Stimulated activated CD8-positive, alpha-beta memory T cell treated with anti-CD3 and anti-CD28 coated beads, Interleukin-7, amount 100 ng/mL, for 24 hours (primary cell): Measurements from ENCODE around the gene NELFA.
"Not testable (repeated sequence)": the region's sequence is repeated elsewhere in the genome, so short reads cannot be mapped to it uniquely, and the experiment has no call there.

ENCODE experiments used
- DNase-seq: peaks from one replicate; pipeline ENCODE4 v3.0.0-alpha.2; 2020; ENCODE audit warnings: low read depth

The NELFA gene

DNA sequence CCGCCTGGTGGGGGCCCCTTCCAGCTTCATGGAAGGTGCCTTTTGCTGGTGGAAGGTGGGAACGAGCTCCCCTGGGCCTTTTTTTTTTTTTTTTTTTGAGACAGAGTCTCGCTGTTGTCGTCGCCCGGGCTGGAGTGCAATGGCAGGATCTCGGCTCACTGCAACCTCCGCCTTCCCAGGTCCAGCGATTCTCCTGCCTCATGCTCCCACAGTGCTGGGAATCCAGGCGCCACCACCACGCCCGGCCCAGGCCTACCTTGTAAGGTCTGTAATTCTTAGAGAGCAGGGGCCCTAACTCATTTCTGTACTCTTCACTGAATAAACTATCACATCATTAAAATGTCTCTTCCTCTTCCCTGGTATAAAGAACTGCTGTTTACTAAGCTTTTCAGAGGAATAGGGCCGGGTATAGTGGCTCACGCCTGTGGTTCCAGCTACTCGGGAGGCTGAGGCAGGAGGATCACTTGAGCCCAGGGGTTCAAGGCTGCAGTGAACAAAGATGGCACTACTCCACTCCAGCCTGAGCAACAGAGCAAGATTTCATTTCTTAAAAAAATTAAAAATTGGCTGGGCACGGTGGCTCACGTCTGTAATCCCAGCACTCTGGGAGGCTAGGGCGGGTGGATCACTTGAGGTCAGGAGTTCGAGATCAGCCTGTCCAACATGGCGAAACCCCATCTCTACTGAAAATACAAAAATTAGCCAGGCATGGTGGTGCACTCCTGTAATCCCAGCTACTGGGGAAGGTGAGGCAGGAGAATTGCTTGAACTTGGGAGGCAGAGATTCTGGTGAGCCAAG, 14.9 kb downstream of the NELFA start:
- not testable (repeated sequence) for DNase-seq

DNA sequence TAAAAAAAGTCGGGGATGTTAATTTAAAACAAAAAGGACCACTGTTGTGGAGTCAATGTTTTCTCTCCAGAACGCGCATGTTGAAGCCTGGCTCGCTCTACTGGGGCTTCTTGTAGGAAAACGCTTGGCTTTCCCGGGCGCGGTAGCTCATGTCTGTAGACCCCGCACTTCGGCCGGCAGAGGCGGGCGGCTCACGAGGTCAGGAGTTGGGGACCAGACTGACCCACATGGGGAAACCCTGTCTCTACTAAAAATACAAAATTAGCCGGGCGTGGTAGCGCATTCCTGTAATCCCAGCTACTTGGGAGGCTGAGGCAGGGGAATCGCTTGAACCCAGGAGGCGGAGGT, 15.6 kb downstream of the NELFA start:
- no peak for DNase-seq

DNA sequence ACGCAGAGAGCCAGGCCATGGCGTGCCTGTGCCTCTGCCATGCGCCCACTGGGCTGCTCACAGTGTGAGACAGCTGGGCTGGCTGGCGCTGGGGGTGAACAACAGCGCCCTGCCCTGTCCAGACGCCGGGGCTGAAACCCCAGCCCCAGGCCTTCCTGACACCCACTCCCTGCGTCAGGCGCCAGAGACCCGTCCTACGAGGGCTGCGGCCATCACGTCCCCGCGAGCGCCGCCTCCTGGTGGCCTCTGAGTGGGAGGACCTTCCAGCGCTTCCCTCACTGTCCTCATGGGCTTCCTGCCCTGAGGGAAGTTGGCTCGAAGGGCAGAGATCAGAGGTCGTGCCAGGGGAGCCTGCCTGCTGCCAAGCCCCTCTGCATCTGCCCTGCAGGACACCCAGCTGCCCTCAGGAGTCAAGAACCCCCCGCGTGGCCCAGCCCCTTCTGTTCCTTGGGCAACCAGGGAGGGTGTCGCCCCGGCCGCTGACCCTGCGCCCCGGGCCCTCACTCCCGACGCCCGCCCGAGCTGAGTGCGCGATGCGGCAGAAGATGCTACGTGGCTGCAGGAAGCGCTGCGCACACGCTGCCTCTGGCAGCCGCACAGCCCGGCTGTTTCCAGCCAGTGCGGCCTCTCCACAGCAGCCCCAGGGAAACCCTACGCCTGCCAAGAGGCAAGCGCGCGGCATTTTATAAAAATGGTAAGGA, 16.2 kb downstream of the NELFA start:
- no peak for DNase-seq

DNA sequence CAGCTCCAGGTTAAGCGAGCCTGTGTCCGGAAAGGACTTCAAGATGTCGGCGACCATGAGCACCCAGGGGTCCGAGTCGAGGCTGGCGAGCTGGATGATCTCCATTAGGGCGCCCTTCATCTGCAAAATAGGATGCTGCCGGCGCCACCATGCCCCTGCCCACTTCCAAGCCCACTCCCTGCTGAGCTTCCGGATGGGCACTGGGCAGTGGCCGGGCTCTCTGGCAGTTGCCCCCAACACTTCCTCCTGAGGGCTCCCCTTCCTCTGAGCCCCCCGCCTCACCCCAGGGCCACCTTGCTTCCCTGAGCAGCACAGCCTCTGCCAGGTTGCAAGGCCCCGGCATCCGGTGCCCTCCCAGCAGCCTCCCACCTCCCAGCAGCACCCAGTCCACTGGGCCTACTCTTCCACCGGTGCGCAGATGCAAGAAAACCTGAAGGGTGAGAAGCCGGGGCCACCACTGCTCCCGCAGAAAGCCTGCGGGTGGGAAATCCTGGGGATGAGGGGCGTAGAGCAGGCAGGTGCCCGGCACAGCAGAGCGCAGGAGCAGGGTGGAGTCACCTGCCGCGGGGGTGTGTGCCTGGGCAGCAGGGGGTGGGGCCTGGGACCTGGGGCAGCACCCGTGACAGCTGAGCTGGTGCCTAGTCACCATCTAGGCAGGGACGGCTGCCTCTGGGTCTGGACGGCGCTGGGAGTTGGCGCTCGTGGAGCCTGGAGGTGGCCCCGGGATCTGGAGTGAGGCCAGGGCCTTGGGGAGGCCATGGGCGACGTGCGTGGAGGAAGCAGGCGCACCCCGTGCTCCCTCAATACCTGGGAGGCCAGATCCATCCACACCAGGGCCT, 17.0 kb downstream of the NELFA start:
- no peak for DNase-seq

DNA sequence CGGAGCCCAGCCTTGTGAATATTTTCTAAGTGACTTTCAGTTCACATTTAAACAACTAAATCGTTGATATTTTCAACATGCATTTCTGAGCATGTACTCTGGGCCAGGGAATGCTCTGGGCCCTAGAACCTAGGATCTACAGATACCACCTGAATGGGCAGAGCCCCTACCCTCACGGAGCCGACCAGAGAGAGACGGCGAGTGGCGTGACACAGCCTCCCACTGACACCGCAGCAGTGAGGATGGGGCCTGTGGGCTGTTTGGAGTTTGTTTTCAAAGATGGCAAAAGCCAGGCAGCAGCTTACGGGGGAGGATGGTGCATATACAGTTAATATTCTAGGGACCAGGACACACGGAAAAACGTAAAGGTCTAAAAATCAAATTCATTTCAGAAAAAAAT, 17.7 kb downstream of the NELFA start:
- DNase-seq, result no peak

DNA sequence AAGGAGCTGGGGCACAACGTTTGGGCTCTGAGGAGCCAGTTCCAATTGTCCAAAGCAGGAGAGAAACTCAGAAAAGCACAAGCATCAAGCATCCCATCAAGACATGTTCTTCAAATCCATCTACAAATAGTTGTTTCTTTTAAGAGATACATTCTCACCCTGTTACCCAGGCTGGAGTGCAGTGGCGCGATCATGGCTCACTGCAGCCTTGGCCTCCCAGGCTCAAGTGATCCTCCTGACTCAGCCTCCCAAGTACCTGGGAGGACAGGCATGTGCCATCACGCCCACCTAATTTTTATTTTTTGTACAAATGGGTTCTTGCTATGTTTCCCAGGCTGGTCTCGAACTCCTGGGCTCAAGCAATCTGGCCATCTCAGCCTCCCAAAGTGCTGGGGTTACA, 18.1 kb downstream of the NELFA start:
- DNase-seq, result no peak

DNA sequence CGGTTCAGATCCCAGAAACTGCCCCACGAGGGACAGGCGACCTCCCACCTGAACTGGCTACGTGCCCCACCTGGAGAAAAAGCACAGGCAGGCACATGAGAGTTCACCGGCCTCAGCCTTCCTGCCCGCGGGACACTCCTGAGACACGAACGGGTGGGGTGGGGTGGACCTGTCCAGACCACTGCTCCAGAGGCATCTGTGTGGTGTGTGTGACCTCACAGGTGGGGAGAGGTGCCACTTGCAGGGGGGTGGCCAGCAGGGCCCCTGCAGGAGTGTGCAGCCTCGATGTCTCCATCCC, 18.5 kb downstream of the NELFA start:
- DNase-seq, result no peak

DNA sequence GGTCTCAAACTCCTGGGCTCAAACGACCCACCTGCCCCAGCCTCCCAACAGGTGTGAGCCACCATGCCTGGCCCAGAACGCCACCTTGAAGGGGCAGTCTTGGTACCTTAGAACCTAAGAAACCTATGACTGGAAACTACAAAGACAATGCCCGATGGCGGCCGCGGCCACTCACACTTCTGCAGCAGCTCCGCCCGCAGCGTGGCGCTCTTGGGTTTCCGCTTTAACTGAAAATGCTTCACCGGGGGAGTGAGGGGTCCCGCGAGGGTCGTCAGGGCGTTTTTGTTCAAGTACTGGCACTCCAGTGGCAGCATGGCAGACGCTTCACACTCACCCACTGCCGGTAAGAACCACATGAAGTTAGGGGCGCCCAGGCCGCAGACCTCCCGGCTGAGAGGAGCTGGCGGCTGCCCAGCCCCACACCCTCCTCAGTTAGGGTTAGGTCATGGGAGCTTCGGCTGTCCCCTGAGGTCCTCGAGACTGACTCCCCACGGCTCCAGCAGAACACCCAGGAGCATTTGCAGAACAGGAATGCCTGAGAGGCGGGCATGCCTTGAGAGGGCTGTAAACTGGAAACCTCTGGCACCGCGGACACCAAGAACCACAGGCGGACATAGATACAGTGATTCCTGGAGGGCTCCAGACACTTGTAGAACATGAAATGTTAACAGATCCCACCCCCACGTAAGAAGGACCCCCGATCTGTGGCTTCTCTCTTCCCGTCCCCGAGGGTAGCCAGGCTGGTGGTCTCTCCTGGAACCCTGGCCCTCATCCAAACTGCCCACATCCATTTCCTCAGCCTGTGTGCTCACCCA, 19.0 kb downstream of the NELFA start:
- no peak for DNase-seq

DNA sequence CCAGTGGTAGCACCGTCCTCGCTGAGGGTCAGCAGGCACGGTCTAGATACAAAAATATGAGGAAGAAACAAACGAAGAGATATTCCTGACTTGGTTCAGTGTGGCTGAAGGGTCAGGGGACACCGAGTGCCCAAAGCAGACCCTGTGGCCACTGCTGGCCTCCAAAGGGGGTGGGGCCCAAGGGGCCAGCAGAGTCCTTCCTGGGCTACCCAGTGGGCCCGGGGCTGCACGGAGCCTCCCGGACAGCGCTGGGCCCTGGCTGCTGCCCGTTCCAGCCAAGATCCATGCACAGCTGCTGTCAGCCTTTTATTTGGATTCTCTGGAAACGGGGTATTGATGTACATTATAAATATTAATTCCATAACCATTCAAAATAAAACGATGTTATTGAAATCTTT, 20.4 kb downstream of the NELFA start:
- no peak for DNase-seq

DNA sequence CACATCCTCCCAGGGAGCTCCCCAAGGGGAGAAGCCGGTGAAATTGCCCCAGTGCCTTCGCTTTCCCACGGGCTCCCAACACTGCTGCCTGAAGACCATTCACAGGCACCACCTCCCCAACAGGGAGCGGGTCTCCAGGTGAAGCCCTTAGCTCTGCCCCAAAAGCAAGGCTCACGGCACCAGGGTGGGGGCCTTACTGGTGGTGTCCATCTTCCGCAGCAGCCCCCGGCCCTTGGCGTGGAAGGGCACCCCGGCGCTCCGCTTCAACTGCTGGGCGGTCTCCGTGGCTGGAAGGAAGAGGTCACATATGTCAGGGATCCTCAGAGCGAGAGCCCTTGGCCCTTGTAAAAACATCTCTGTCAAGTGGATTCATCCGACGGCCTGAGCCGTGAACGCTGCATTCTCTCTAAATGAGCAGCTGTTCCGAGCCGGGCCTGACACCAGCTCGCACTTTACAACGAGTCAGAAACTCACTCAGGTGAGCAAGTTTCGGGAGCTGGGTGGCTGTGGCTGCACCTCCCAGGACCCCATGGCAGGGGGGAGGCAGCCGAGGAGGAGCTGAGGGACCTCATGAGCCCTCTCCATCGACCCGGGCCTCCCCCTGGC, 20.9 kb downstream of the NELFA start:
- DNase-seq, result no peak

DNA sequence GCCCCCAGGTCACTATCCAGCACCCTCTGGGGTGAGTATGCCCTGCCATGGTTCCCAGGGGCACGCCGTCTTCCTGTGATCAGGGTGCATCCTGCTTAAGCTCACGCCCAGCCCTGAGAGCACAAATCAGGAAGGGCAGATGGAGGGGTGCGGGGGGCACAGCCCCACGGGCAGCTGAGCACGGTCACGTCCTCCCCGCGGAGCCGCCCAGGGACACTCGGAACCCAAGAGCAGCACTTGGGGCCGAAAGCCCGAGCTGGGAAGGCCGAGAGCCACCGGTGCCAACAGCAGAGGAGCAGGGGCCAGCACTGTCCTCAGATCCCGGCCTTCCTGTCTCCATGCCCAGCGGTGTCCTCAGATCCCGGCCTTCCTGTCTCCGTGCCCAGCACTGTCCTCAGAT, 21.5 kb downstream of the NELFA start:
- DNase-seq, result no peak

DNA sequence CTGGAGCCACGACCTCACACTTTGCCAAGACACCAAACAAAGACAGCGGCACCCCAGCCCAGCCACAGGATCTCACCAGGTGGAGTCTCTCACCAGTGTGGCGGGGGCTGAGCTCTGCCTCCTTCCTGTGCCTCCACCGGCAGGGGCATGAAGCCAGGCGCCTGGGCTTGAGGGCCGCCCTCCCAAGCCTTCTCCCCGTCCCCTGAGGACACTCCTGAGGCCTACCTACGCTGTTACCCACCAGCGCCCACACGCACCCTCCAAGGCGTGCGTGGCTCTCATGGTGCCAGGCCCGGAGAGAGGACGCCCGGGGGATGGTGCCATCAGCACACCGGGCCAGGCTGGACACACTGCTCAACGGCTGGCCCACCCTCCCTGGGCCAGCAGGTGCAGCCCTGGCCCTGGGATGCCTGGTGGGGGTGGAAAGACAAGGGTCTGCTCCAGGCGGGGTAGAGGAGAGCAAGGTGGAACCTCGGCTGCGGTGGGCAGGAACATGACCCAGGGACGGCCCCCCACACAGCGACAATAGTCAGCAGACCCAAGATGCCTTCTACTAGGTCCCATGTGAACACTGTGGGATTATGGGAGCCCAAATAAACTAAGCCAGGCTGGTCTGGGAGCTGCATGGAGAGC, 22.1 kb downstream of the NELFA start:
- DNase-seq, result no peak

DNA sequence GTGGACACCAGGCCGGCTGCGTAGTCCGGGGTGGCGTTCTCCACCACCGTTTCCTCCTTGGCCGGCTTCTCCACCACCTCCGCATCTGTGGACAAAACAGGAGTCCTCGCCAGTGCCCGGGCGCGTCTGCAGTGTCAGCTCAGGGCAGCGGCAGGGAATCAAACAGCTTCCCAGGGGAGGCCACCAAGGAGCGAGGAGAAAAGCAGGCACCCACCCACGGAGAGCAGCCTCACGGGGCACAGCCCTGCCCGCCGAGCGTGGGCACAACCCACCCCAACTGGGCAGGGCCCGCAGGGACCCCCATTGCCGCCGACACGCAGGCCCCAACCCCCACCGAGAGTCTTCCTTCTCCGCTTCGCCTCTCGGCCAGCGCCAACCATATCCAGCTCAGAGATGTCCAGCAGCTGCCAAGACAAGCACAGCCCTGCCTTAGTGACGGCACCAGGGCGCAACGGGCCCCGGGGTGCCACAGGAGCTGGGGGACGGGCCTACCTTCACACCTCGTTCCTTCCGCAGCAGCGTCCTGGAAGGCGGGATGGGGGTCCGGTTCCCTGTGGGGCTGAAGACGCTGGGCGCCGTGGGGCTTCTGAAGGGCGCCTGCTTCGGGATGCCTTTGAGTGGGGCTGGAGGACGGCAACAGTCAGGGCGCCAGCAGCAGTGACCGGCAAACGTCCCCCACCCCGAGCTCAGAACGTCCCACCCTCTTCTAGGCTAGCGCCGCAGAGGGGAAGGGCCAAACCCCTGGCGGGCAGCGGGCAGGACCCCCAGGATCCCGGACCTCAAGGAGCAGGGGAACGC, 22.8 kb downstream of the NELFA start:
- DNase-seq, result no peak

DNA sequence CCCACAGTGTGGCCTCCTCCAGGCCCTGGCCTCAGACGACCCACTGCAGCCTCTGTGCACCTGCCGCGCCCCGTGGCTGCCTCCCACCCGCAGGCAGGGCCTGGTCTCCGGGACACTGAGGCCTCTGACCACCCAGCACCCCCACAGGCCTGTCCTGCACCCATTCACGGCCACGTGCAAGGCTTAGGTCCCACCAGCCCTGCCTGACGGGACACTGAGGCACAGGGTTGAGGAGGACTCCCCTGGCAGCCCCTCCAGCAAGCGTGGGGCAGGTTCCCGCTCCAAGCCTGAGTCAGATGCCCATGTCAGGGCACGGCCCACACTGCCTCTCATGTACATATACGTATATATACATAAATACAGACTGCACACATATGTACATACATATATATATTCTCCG, 23.5 kb downstream of the NELFA start:
- no peak for DNase-seq

DNA sequence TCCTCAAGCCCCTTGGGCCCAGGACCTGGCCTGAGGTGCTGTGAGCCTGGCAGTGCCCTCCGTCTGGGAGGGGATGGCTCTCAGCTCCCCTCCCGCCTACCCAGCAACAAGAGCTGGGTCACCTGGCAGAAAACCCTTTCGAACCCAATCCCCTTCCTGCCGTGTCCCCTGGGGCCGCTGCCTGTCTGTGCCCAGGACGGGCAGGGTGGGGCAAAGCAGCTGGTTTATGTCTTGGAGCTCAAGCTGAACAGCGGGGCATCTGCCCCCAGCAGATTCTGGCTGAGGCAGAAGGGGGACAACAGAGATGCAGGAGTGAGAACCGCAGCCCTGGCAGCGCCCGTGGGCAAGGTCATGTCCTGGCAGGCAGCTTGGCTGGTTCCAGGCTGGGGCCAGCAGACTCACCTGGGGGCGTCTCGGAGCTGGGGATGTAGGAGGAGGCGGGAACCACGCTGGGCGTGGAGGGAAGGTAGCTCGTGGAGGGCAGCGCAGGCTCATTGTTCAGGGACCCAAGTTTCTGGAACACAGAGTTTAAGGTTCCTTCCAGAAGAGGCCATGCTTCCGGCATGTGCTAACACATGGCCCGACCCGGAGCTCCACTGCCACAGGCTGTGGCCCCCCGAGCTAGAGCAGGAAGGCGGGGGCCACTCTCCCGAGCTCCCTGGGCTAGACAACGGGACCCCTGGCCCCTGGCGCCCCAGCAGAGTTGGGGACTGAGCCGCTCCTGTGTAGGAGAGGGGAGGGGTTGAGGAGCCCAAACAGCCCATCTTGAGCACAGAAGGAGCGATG, 24.2 kb downstream of the NELFA start:
- no peak for DNase-seq

DNA sequence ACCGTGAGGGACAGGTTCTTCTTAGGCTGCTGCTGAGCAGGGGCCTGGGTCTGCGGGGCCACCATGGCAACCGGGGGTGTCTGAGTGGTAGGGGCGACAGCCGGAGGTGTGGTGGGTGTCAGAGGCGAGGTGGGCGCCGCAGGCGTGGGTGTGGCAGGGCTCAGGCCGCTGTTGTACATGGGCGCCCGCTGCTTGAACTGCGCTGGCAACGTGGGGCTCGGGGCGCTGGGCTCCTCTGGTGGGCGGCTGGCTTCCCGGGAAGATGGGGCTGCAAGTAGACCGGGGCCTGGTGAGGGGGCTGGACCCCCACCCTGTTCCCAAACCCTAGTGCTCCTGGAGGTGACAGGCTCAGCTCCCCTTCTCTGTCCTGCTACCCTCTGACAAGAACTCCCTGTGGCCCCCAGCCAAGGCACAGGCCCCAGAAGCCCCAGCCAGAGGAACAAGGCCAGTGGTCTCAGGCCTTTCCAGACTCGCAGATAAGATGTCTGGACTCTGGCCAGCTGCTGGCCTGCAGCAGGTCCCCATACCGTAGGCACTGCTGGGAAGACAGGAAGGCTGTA, 24.8 kb downstream of the NELFA start:
- no peak for DNase-seq

DNA sequence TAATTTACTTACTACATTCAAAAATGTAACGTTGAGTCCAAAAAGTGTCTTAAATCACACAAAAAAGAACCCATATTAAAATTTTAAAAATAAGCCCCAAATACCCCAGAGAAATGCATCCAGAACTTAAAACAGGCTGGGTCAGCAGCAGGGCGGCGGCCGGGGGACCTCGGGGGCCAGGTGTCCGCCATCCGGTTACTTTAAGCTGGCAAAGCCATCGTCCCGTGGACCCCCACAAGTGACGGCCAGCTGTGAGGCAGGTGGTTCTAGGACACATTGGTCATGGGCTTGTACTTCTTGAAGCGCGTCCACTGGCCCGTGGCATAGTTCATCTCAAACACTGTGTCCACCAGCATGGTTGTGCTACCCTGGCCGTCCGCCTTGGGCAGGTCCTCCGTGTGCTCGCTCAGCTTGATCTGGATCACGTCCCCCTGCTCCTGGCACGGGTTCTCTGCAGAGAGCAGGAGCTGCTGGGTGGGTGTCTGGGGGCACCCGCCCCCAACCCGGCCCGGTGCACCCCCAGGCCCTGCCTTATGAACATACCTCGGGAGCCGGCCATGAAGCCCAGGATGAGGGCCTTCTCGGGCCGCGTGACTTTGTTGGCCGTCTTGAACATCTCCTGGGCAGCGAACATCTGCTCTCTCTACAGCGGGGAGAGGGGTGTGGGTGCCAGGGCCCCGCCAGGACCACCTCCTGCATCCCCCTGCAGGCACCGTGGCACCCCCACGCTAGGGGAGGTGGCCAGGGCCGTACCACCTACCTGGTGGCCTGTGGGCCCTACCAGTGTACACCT, 25.5 kb downstream of the NELFA start:
- DNase-seq, result no peak
